GM13977 (cell line): ENCODE results near the gene TFDP1.

Source experiments
- DNase-seq: peaks from one replicate; pipeline ENCODE4 v3.0.0; 2012; ENCODE audit warnings: low spot score
- in situ Hi-C: fragments of 300-500 bp; cut with MboI; formaldehyde crosslinking; loops from one replicate; pipeline ENCODE4 v1.12.0; 2022; ENCODE audit warnings: low sequenced_read_pairs, low pct_unique_long_range_greater_than_20kb, mixed read lengths, inconsistent platforms; ENCODE audit not compliant: unreplicated experiment
- TF ChIP-seq, protein P1 (sequence below): IDR thresholded peaks from 2 replicates; pipeline ENCODE4 v1.5.1; 2012; ENCODE audit warnings: mild to moderate bottlenecking, control low read depth; ENCODE audit not compliant: insufficient read depth; ENCODE audit errors: extremely low read depth, missing control alignments

The TFDP1 gene

DNA sequence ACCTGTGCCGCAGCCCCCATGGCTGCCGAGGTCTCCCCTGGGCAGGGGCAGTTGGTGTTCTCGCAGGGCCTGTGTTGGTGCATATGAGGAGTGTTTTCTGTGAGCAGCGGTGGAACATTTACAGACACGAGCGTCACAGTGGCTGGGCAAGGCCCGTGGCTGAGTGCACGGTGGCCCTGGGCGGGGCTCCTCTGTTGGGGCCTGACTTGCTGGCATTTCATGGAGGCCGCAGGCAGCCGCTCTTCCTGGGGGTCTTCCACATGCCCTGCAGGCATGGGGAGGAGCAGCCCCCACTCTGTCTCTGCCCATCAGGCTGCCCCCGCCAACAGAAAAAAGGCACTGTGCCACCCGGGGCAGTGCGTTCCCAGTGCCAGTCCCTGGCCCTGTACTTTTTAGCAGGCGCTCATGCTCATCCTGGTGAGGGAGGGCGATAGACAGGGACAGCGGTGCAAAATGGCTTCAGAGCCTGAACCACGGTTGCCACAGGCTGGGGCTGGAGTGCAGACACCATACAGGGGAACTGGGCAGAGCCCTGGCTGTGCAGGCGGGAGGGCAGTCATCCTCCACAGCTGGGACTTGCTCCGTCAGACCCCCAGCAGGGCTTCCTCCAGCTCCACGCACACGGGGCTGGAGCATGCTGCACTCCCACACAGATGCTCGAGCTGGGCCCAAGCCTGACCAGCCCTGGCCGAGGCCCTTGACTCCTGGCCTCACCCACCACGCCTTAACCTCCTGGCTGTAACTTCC is 23.5 kb downstream of the TFDP1 start:
- in situ Hi-C loops, result no loop called here
- TF ChIP-seq, protein P1, sequence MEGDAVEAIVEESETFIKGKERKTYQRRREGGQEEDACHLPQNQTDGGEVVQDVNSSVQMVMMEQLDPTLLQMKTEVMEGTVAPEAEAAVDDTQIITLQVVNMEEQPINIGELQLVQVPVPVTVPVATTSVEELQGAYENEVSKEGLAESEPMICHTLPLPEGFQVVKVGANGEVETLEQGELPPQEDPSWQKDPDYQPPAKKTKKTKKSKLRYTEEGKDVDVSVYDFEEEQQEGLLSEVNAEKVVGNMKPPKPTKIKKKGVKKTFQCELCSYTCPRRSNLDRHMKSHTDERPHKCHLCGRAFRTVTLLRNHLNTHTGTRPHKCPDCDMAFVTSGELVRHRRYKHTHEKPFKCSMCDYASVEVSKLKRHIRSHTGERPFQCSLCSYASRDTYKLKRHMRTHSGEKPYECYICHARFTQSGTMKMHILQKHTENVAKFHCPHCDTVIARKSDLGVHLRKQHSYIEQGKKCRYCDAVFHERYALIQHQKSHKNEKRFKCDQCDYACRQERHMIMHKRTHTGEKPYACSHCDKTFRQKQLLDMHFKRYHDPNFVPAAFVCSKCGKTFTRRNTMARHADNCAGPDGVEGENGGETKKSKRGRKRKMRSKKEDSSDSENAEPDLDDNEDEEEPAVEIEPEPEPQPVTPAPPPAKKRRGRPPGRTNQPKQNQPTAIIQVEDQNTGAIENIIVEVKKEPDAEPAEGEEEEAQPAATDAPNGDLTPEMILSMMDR, result no peak

GRCh38 chr13:113608967-113609533 is 24.5 kb downstream of the TFDP1 start:
- TF ChIP-seq, protein P1, result no peak
- in situ Hi-C loops, result no loop called here
- DNase-seq, result no peak

More for the DNA sequence above, 23.5 kb downstream of the TFDP1 start:
- no peak for DNase-seq

DNA sequence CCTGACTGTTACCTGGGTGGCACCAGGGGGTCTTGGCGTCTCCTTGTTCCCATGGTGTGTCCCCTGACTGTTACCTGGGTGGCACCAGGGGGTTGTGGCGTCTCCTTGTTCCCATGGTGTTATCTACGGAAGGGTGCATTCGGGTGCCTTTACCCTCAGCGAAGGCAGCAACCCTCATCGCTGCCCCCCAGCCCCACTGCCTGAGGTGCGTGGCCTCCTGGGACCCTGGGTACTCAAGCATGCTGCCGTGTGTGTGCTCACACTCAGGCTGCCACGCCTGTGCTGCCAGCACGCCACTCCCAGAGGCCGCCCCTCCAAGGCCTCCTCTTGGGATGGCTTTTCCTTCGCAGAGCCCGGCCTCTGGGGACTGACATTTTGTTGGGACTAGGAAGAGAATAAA is 25.1 kb downstream of the TFDP1 start:
- DNase-seq, result no peak
- TF ChIP-seq, protein P1, result no peak
- in situ Hi-C loops, result no loop called here

DNA sequence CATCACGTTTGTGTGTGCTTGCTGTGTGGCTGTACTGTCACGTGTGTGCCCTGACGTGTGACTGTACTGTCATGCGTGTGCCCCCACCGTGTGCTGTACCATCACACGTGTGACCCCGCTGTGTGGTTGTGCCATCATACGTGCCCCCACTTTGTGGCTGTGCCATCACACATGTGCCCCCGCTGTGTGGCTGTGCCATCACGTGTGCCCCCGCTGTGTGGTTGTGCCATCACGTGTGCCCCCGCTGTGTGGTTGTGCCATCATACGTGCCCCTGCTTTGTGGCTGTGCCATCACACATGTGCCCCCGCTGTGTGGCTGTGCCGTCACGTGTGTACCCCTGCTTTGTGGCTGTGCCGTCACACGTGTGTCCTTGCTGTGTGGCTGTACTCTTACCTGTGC is 25.7 kb downstream of the TFDP1 start:
- TF ChIP-seq, protein P1, result no peak
- in situ Hi-C loops, result no loop called here
- DNase-seq, result no peak

GRCh38 chr13:113611996-113612395 is 27.4 kb downstream of the TFDP1 start:
- TF ChIP-seq, protein P1, result no peak
- in situ Hi-C loops, result no loop called here
- no peak for DNase-seq

DNA sequence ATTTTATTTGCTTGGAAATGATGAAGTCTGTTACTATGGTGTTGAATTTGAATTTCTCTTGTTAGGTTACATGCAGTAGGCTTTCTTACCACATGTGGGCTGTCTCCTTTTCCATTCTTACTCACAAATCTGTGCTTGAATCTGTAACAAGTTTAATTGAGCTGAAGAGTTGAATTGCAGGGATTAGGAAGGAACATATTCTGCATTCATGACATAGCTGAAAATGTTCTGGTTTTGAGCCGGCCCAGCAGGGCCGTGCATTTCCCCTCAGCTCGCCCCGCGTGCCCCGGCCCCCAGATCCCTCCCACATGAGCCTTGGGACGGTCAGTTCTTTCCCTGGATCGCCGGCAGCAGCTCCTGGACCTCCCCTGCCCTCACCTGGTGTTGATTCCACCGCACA is 28.1 kb downstream of the TFDP1 start:
- DNase-seq, result no peak
- TF ChIP-seq, protein P1, result no peak
- in situ Hi-C loops, result no loop called here
